Measurements from ENCODE around the gene MYO5B.

The MYO5B gene

DNA sequence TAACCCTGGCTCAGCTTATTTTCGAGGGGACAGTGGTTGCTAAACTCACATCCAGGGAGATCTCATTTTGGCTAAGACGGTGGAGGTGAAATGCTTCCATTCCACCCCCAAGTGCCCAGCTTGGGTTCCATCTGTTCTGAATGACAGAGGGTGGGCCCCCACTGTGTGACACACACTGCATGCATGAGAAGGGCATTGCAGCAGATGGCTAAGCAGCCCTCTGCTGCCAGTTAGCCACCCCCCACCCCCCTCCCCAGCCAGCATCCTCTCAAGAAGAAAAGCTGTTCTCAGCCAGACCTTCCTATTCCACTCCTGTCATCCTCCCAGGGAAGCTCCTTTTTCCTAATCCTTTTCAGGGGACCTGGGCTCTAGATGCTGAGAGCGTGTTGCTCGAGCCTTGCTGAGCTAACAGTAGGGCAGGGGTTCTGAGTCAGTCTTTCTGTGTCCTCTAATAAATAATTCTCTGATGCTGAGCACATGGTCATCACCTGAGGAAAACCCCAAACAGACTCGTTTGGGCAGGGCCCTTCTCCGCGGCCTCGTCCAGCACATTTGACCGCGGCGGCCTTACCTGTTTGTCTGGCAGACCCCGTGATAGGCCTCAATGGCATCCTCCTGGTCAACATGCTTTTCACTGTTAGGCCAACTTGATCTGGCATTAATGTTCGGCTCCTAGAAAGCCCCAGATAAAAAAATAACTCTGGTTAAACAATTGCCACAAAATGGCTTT lies 332.1 kb downstream of the MYO5B start:
- Histone ChIP-seq H3K9me3 (ENCODE audit: control insufficient read depth in 5 of 5, low read length in 5 of 5) (no peaks in the 10 kb centered on the region), H3K36me3 (ENCODE audit: control insufficient read depth in 5 of 5, insufficient read depth in 5 of 5, low read length in 5 of 5) (no peaks in the 10 kb centered on the region), H3K27ac (ENCODE audit: low read depth, low read length) (no peak overlapping the region), H3K9ac (ENCODE audit: low read length in 5 of 5) (no peak overlapping the region), H3K27me3 (ENCODE audit: control insufficient read depth in 5 of 5, insufficient read depth in 4 of 5, low read length in 5 of 5) (peaks cover 0 to 10% (median 0%) of the 10 kb centered on the region in 5 donors), H3K4me1 (ENCODE audit: control insufficient read depth in 5 of 5, insufficient read depth in 5 of 5, low read length in 5 of 5) (peaks cover 0 to 5% (median 4%) of the 10 kb centered on the region in 5 donors), H3K4me3 (ENCODE audit: low read depth in 1 of 5, low read length in 5 of 5) (no peak overlapping the region)

DNA sequence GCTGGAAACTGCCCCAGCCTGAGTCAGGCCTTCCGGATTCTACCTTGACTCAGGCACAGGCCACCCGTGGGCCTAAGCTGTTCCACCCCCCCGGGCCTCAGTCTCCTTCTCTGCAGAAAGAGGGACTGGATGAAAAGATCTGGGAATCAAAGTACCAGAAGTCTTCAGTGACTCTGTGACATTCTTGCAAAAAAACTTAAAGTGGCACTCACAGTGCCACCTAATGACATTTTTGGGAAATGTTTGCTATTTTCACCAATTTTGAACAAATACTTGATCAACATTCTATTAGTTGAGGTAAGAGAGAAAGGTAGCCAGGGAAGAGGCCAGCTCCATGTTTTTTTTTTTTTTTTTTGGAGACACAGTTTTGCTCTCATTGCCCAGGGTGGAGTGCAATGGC lies 333.3 kb downstream of the MYO5B start:
- Histone ChIP-seq H3K4me3 (ENCODE audit: low read depth in 1 of 5, low read length in 5 of 5) (no peak overlapping the region), H3K9me3 (ENCODE audit: control insufficient read depth in 5 of 5, low read length in 5 of 5) (no peaks in the 10 kb centered on the region), H3K36me3 (ENCODE audit: control insufficient read depth in 5 of 5, insufficient read depth in 5 of 5, low read length in 5 of 5) (no peaks in the 10 kb centered on the region), H3K9ac (ENCODE audit: low read length in 5 of 5) (no peak overlapping the region), H3K4me1 (ENCODE audit: control insufficient read depth in 5 of 5, insufficient read depth in 5 of 5, low read length in 5 of 5) (peaks cover 0 to 5% (median 4%) of the 10 kb centered on the region in 5 donors), H3K27me3 (ENCODE audit: control insufficient read depth in 5 of 5, insufficient read depth in 4 of 5, low read length in 5 of 5) (peaks cover 0 to 5% (median 0%) of the 10 kb centered on the region in 5 donors), H3K27ac (ENCODE audit: low read depth, low read length) (no peak overlapping the region)

DNA sequence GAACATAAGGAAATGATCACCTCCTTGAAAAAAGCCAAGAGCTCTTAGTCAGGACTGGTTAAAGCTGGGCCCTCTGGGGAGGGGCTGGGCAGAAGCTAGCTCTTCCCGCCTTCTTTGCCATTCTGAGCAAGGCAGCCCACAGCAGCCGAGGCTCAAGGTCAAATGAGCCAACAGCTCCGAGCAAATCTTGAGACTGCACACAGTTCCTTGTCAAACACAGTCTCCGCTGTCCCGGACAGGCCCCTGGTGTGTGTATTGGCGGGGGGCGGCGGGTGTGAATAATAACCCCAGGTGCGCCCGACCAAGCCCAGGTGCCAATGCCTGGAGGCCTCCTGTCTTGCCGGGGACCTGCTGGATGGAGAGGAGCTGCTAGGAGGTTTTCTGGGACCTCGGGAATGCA lies 335.2 kb downstream of the MYO5B start:
- Histone ChIP-seq H3K27me3 (ENCODE audit: control insufficient read depth in 5 of 5, insufficient read depth in 4 of 5, low read length in 5 of 5) (peaks cover 0 to 5% (median 0%) of the 10 kb centered on the region in 5 donors), H3K27ac (ENCODE audit: low read depth, low read length) (no peak overlapping the region), H3K9ac (ENCODE audit: low read length in 5 of 5) (no peak overlapping the region), H3K36me3 (ENCODE audit: control insufficient read depth in 5 of 5, insufficient read depth in 5 of 5, low read length in 5 of 5) (no peaks in the 10 kb centered on the region), H3K4me1 (ENCODE audit: control insufficient read depth in 5 of 5, insufficient read depth in 5 of 5, low read length in 5 of 5) (peaks cover 0 to 5% (median 4%) of the 10 kb centered on the region in 5 donors), H3K4me3 (ENCODE audit: low read depth in 1 of 5, low read length in 5 of 5) (no peak overlapping the region), H3K9me3 (ENCODE audit: control insufficient read depth in 5 of 5, low read length in 5 of 5) (no peaks in the 10 kb centered on the region)

DNA sequence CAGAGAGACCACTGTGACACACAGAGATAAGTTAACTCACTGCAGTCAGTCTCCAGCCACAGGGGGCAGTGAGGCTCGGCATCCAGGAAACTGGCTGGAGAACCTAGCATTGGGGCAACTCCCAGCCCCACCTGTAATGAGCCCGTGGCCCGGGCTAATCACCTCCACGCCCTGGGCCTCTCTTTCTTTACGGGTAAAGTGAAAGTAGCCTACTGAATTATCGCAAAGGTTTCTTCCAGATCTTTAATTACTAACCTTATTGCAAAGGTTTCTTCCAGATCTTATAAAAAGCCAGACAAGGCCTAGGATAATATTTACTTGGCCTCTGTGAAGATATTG lies 336.0 kb downstream of the MYO5B start:
- Histone ChIP-seq H3K9ac (ENCODE audit: low read length in 5 of 5) (no peak overlapping the region), H3K27me3 (ENCODE audit: control insufficient read depth in 5 of 5, insufficient read depth in 4 of 5, low read length in 5 of 5) (peaks cover 0 to 5% (median 0%) of the 10 kb centered on the region in 5 donors), H3K27ac (ENCODE audit: low read depth, low read length) (no peak overlapping the region), H3K36me3 (ENCODE audit: control insufficient read depth in 5 of 5, insufficient read depth in 5 of 5, low read length in 5 of 5) (no peaks in the 10 kb centered on the region), H3K4me1 (ENCODE audit: control insufficient read depth in 5 of 5, insufficient read depth in 5 of 5, low read length in 5 of 5) (peaks cover 0 to 5% (median 4%) of the 10 kb centered on the region in 5 donors), H3K4me3 (ENCODE audit: low read depth in 1 of 5, low read length in 5 of 5) (no peak overlapping the region), H3K9me3 (ENCODE audit: control insufficient read depth in 5 of 5, low read length in 5 of 5) (no peaks in the 10 kb centered on the region)

DNA sequence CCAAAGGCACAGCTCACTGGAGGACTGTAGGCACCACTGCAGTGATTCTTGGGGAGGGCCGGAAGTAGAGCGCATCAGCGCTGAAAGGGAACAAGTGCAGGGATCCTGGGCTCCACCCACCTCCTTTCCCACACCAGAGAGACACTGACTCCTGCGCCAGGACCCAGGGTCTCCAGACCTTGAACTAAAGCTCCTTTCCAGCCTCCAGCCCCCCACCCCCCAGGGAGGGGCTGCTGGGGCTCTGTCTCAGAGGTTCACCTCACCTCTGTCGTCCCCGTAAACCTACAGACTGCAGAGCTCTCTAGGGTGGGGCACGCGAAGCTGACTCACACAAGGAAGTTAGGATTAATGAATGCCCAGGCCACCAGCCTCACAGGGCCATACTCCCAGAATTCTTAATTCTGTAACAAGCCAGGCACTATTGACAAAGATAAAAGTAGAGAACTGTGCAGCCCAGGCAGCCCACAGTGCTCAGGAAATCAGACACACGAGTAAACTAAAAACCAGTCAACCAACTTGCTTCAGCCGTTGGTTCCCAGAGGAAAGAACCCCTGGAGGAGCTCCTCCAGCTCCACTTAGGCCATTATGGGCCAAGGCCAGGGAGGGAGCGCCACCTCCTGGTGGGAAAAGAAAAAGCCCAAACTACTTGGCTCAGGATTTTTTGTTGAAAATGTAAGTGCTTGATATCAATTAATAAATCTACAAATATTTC lies 336.5 kb downstream of the MYO5B start:
- Histone ChIP-seq H3K4me3 (ENCODE audit: low read depth in 1 of 5, low read length in 5 of 5) (no peak overlapping the region), H3K27me3 (ENCODE audit: control insufficient read depth in 5 of 5, insufficient read depth in 4 of 5, low read length in 5 of 5) (peaks cover 0 to 5% (median 0%) of the 10 kb centered on the region in 5 donors), H3K9ac (ENCODE audit: low read length in 5 of 5) (no peak overlapping the region), H3K27ac (ENCODE audit: low read depth, low read length) (no peak overlapping the region), H3K36me3 (ENCODE audit: control insufficient read depth in 5 of 5, insufficient read depth in 5 of 5, low read length in 5 of 5) (no peaks in the 10 kb centered on the region), H3K9me3 (ENCODE audit: control insufficient read depth in 5 of 5, low read length in 5 of 5) (no peaks in the 10 kb centered on the region), H3K4me1 (ENCODE audit: control insufficient read depth in 5 of 5, insufficient read depth in 5 of 5, low read length in 5 of 5) (peaks cover 0 to 5% (median 4%) of the 10 kb centered on the region in 5 donors)

DNA sequence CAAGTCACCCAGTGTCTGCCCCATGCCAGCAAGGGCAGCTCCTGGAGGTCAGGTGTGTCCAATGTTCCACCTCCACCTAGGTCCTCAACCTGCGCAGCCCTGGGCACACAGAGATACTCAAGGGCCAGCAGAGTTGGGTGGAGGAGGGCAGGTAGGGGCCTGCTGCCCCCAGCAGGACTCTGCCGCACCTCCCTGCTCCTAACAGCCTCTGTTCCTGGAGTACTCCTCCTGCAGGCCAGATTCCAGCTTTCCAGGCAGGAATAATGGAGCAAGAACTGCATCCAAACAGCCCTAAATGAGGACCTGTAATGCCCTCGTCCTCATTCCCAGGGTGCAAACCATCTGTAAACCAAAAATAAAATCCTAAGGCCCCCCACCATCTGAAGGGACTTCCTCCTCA lies 337.2 kb downstream of the MYO5B start:
- Histone ChIP-seq H3K9me3 (ENCODE audit: control insufficient read depth in 5 of 5, low read length in 5 of 5) (no peaks in the 10 kb centered on the region), H3K4me3 (ENCODE audit: low read depth in 1 of 5, low read length in 5 of 5) (no peak overlapping the region), H3K9ac (ENCODE audit: low read length in 5 of 5) (no peak overlapping the region), H3K36me3 (ENCODE audit: control insufficient read depth in 5 of 5, insufficient read depth in 5 of 5, low read length in 5 of 5) (no peaks in the 10 kb centered on the region), H3K27ac (ENCODE audit: low read depth, low read length) (no peak overlapping the region), H3K4me1 (ENCODE audit: control insufficient read depth in 5 of 5, insufficient read depth in 5 of 5, low read length in 5 of 5) (peaks cover 0 to 5% (median 4%) of the 10 kb centered on the region in 5 donors), H3K27me3 (ENCODE audit: control insufficient read depth in 5 of 5, insufficient read depth in 4 of 5, low read length in 5 of 5) (peaks cover 0 to 3% (median 0%) of the 10 kb centered on the region in 5 donors)

DNA sequence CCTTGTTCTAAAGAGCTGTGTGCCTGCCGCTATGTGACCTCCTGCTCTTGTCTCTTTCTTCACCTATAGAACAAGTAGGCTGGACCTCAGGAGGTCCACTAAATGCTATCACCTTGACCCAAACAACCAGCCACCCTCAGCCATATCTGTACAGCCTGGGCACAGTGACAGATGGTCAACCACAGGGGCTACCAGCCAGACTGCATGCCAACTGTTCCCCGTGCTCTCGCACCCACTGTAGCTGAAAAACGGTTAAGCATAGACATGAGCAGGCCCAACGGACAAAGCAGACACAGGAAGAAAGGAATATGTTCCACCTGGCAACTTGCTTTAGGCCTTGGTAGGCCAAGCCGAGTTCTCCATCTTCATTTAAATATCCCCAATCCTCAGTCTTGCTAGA lies 338.5 kb downstream of the MYO5B start:
- Histone ChIP-seq H3K27me3 (ENCODE audit: control insufficient read depth in 5 of 5, insufficient read depth in 4 of 5, low read length in 5 of 5) (no peaks in the 10 kb centered on the region), H3K9me3 (ENCODE audit: control insufficient read depth in 5 of 5, low read length in 5 of 5) (no peaks in the 10 kb centered on the region), H3K4me1 (ENCODE audit: control insufficient read depth in 5 of 5, insufficient read depth in 5 of 5, low read length in 5 of 5) (peaks cover 0 to 5% (median 4%) of the 10 kb centered on the region in 5 donors), H3K27ac (ENCODE audit: low read depth, low read length) (no peak overlapping the region), H3K4me3 (ENCODE audit: low read depth in 1 of 5, low read length in 5 of 5) (no peak overlapping the region), H3K9ac (ENCODE audit: low read length in 5 of 5) (no peak overlapping the region), H3K36me3 (ENCODE audit: control insufficient read depth in 5 of 5, insufficient read depth in 5 of 5, low read length in 5 of 5) (no peaks in the 10 kb centered on the region)

DNA sequence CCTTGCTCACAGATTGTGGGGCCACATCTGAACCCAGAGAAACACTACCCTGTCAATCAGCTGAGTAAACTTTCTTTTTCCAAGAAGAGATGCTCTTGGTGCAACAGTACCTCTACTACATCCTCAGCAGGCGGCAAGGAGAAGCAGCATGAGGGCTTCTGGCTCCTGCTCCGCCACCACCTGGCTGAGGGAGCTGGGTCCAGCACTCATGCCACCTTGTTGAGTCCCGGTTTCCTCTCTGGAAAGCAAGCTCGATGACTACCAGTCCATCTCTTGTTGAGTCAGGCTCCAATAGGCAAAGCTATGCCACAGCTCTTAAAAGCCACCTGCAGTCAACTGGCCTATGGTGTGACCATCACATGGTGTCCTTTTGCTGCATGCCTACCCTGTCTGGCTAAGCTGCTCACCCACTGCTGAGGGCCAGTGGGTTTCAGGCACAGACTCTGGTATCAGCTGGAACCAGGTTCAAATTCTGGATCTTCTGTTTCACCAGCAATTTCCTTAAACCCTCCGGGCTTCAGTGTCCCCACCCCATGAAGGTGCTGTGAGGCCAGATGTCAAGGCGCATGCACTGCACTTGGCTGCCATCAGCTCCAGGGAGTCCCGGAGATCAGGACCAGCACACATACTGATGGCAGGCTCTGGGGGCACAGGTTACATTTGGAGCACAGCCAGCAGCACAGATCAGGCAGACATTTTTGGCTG lies 339.1 kb downstream of the MYO5B start:
- Histone ChIP-seq H3K4me1 (ENCODE audit: control insufficient read depth in 5 of 5, insufficient read depth in 5 of 5, low read length in 5 of 5) (peaks cover 0 to 5% (median 4%) of the 10 kb centered on the region in 5 donors), H3K27me3 (ENCODE audit: control insufficient read depth in 5 of 5, insufficient read depth in 4 of 5, low read length in 5 of 5) (no peaks in the 10 kb centered on the region), H3K9me3 (ENCODE audit: control insufficient read depth in 5 of 5, low read length in 5 of 5) (no peaks in the 10 kb centered on the region)

DNA sequence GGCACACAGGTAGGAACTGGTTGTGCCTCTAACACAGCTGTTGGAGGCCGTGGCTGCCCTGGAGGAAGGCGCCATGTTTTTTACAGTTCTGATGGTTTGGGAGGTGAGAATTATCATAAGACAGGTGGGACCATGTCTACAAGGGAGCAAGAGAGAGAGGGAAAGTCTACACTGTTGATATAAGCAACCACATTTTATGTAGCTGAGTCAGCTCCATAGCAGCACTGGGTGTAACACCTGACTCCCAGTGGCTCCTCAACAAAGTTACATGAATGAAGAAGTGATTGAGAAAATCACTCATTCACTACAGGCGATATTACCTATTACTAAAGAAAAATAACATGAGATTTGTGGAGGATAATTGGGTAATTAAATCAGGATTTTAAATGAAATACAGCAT lies 340.3 kb downstream of the MYO5B start:
- Histone ChIP-seq H3K9me3 (ENCODE audit: control insufficient read depth in 5 of 5, low read length in 5 of 5) (no peaks in the 10 kb centered on the region), H3K4me1 (ENCODE audit: control insufficient read depth in 5 of 5, insufficient read depth in 5 of 5, low read length in 5 of 5) (peaks cover 0 to 5% (median 4%) of the 10 kb centered on the region in 5 donors), H3K36me3 (ENCODE audit: control insufficient read depth in 5 of 5, insufficient read depth in 5 of 5, low read length in 5 of 5) (no peaks in the 10 kb centered on the region), H3K27ac (ENCODE audit: low read depth, low read length) (no peak overlapping the region), H3K4me3 (ENCODE audit: low read depth in 1 of 5, low read length in 5 of 5) (no peak overlapping the region), H3K27me3 (ENCODE audit: control insufficient read depth in 5 of 5, insufficient read depth in 4 of 5, low read length in 5 of 5) (peaks cover 0 to 3% (median 0%) of the 10 kb centered on the region in 5 donors), H3K9ac (ENCODE audit: low read length in 5 of 5) (no peak overlapping the region)

More for the DNA sequence above, 339.1 kb downstream of the MYO5B start:
- Histone ChIP-seq H3K36me3 (ENCODE audit: control insufficient read depth in 5 of 5, insufficient read depth in 5 of 5, low read length in 5 of 5) (no peaks in the 10 kb centered on the region), H3K9ac (ENCODE audit: low read length in 5 of 5) (no peak overlapping the region), H3K4me3 (ENCODE audit: low read depth in 1 of 5, low read length in 5 of 5) (no peak overlapping the region), H3K27ac (ENCODE audit: low read depth, low read length) (no peak overlapping the region)

DNA sequence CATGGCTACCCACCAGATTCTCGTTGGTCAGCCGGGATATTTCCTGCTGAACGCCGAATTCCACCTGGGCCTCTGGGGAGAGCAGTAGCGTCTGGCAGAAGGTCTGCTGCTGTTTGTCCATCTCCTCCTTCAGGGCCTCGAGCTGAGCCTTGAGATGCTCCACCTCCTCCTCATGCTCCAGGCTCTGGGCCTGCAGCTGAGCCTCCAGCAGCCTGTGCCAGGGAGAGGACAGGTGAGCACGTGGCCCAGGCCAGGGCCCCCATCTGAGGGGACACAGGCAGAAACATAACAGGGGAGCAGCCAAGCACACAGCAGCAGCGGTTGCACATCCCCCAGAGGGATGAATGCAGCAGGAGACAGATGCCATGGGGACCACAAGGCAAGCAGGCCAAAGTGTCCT lies 341.5 kb downstream of the MYO5B start:
- Histone ChIP-seq H3K27me3 (ENCODE audit: control insufficient read depth in 5 of 5, insufficient read depth in 4 of 5, low read length in 5 of 5) (peaks cover 0 to 5% (median 0%) of the 10 kb centered on the region in 5 donors), H3K27ac (ENCODE audit: low read depth, low read length) (no peak overlapping the region), H3K9me3 (ENCODE audit: control insufficient read depth in 5 of 5, low read length in 5 of 5) (no peaks in the 10 kb centered on the region), H3K36me3 (ENCODE audit: control insufficient read depth in 5 of 5, insufficient read depth in 5 of 5, low read length in 5 of 5) (no peaks in the 10 kb centered on the region), H3K9ac (ENCODE audit: low read length in 5 of 5) (no peak overlapping the region), H3K4me1 (ENCODE audit: control insufficient read depth in 5 of 5, insufficient read depth in 5 of 5, low read length in 5 of 5) (peaks cover 0 to 2% (median 1%) of the 10 kb centered on the region in 5 donors), H3K4me3 (ENCODE audit: low read depth in 1 of 5, low read length in 5 of 5) (no peak overlapping the region)
